WI38 (cell line): ENCODE measurements around the gene TNFRSF17.
"Not testable (repeated sequence)": the region's sequence is repeated elsewhere in the genome, so short reads cannot be mapped to it uniquely, and the experiment has no call there.

ENCODE experiments used
- H3K4me3 ChIP-seq: 2 replicates; pipeline ENCODE4 v1.5.1; 2011; ENCODE audit warnings: low read depth, mild to moderate bottlenecking, control low read depth, low read length
- TF ChIP-seq, protein P1 (sequence below): IDR thresholded peaks from 2 replicates; pipeline ENCODE4 v1.5.1; 2012; ENCODE audit warnings: low read depth, mild to moderate bottlenecking, control low read depth, low read length

The TNFRSF17 gene

DNA sequence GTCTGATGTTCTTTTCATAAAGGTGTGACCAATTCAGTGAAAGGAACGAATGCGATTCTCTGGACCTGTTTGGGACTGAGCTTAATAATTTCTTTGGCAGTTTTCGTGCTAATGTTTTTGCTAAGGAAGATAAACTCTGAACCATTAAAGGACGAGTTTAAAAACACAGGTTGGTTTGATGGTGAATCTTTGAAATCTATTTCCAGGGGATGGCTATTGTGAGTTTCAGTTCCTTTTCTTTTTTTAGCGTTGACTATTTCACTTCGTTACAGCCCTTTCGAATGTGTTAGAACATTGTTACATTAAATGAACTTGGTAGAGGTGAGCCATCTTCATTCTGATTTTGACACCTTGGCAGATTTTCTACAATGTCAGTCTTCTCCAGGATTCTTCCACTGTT, 1.2 kb downstream of the TNFRSF17 start:
- TF ChIP-seq, protein P1, sequence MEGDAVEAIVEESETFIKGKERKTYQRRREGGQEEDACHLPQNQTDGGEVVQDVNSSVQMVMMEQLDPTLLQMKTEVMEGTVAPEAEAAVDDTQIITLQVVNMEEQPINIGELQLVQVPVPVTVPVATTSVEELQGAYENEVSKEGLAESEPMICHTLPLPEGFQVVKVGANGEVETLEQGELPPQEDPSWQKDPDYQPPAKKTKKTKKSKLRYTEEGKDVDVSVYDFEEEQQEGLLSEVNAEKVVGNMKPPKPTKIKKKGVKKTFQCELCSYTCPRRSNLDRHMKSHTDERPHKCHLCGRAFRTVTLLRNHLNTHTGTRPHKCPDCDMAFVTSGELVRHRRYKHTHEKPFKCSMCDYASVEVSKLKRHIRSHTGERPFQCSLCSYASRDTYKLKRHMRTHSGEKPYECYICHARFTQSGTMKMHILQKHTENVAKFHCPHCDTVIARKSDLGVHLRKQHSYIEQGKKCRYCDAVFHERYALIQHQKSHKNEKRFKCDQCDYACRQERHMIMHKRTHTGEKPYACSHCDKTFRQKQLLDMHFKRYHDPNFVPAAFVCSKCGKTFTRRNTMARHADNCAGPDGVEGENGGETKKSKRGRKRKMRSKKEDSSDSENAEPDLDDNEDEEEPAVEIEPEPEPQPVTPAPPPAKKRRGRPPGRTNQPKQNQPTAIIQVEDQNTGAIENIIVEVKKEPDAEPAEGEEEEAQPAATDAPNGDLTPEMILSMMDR: no peak
- H3K4me3 ChIP-seq: no peak overlapping the region

DNA sequence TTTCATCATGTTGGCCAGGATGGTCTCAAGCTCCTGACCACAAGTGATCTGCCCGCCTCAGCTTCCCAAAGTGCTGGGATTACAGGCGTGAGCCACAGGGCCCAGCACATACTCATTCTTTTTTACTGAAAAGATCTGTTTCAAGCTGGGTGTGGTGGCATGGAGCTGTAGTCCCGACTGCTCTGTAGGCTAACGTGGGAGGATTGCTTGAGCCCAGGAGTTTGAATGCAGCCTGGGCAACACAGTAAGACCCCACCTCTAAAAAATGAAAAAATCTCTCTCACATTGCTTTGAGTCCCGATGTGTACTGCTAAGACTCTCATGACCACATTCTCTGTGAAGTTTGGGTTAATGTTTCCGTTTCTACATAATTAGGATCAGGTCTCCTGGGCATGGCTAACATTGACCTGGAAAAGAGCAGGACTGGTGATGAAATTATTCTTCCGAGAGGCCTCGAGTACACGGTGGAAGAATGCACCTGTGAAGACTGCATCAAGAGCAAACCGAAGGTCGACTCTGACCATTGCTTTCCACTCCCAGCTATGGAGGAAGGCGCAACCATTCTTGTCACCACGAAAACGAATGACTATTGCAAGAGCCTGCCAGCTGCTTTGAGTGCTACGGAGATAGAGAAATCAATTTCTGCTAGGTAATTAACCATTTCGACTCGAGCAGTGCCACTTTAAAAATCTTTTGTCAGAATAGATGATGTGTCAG, 2.3 kb downstream of the TNFRSF17 start:
- TF ChIP-seq, protein P1: no peak
- no peak overlapping the region for H3K4me3 ChIP-seq

DNA sequence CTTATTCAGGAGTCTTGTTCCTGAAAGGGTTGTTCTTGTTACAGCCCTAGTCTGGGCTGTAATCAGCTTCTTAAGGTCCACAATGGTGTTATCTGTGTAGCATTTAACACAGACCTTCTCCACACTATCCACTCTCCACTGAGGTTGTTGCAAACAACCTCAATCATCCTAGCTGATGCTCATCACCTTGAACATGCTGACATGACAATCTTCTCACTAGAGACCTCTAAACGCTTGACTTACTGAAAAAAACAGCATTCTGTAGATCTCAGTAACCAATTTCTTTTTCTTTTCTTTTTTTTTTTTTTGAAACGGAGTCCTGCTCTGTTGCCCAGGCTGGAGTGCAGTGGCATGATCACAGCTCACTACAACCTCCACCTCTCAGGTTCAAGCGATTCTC, 3.6 kb downstream of the TNFRSF17 start:
- no peak overlapping the region for H3K4me3 ChIP-seq
- TF ChIP-seq, protein P1: no peak

DNA sequence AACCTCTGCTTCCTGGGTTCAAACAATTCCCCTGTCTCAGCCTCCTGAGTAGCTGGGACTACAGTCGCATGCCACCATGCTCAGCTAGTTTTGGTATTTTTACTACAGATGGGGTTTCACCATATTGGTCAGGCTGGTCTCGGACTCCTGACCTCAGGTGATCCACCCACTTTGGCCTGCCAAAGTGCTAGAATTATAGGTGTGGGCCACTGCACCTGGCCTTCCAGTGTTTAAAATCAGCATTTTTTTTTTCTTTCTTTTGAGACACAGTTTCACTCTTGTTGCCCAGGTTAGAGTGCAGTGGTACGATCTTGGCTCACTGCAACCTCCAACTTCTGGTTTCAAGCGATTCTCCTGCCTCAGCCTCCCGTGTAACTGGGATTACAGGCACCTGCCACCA, 5.3 kb downstream of the TNFRSF17 start:
- not testable (repeated sequence) for H3K4me3 ChIP-seq

DNA sequence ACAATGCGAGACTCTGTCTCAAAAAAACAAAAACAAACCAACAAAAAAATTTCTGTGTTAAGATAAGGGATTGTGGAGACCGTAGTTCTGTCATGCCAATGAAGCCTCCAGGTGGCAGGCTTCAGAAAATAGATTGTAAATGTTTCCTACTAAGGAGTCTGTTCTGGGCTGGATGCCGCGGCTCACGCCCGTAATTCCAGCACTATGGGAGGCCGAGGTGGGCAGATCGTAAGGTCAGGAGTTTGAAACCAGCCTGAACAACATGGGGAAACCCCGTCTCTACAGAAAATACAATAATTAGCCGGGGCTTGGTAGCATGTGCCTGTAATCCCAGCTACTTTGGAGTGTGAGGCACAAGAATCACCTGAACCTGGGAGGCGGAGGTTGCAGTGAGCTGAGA, 7.1 kb downstream of the TNFRSF17 start:
- TF ChIP-seq, protein P1: no peak
- H3K4me3 ChIP-seq: no peak overlapping the region

DNA sequence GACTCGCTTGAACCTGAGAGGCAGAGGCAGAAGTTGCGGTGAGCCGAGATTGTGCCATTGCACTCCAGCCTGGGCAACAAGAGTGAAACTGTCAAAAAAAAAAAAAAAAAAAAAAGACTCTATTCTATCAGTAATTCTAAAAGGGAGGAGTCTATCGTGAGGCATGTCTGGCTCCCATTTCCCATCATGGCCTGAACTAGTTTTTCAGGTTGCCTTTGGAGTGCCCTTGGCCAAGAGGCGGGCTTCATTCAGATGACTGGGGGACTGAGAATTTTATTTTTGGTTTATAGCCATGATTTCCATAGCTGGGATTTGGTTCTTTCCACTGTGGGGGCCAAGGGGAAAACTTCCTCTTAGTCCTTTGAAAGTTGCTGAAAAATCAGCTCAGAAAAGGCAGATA, 8.1 kb downstream of the TNFRSF17 start:
- TF ChIP-seq, protein P1: no peak
- no peak overlapping the region for H3K4me3 ChIP-seq

DNA sequence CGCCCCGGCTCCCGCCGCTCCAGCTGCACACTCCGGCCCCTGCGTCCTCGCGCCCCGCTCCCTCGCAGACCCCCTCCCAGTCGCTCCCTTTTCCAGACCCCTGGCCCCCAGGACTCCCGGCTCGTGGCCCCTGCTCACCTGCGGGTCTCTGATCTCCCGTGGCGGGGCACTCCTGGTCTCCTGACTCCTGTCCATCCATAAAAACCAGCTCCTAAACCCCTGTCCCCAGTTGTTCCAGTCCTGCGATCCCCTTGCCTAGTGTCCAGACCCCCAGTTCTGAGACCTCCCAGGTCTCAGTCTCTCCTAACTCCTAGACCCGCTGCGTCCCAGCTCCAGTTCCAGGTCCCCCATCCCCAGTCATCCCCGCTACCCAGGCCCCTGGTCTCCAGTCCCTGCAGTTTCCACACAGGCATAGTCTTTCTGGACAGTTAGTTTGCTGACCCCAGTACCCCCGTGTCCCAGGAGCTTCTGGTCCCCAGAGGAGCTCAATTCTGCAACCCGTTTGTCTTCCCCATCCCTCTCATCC, 11.9 kb downstream of the TNFRSF17 start:
- H3K4me3 ChIP-seq: peak overlapping the region; percentile 96
- TF ChIP-seq, protein P1: no peak
